Measurements from ENCODE around the gene AUH. TPM values are rescaled to one million over a fixed set of nuclear protein-coding genes. Genes with fewer than 3 reads are reported as not detected.

Gene AUH
- total RNA-seq, 1 donor: 13.4 TPM

DNA sequence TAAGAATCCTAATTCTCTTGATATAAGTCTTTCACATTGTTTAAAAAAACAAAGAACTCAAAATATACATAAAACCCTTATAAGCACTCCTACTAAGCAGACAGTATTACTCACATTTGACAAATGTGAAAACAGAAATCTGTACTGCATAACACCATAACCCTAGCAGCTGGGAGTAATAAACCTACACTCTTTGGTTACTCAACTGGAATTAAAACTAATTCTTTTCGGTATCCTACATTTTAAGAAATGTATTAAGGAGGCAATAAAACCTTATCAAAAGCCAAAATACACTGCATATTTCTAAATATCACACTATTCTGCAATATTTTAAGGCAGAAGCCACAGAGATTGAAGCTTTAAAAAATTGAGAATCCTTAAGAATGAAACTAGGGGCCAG lies 6.8 kb downstream of the AUH start:
- peak; percentile 88 for DNase-seq (ENCODE audit: low read depth)
- H3K4me3 ChIP-seq (ENCODE audit: low read depth, low read length): no peak overlapping the region
- TF ChIP-seq CTCF (IDR thresholded peaks at IDR 0.05; ENCODE audit: insufficient read depth, low read depth, low read length): no peak

GRCh38 chr9:91349115-91349555 lies 12.6 kb downstream of the AUH start:
- H3K4me3 ChIP-seq (ENCODE audit: low read depth, low read length): no peak overlapping the region
- TF ChIP-seq CTCF (IDR thresholded peaks at IDR 0.05; ENCODE audit: insufficient read depth, low read depth, low read length): no peak
- no peak for DNase-seq (ENCODE audit: low read depth)

DNA sequence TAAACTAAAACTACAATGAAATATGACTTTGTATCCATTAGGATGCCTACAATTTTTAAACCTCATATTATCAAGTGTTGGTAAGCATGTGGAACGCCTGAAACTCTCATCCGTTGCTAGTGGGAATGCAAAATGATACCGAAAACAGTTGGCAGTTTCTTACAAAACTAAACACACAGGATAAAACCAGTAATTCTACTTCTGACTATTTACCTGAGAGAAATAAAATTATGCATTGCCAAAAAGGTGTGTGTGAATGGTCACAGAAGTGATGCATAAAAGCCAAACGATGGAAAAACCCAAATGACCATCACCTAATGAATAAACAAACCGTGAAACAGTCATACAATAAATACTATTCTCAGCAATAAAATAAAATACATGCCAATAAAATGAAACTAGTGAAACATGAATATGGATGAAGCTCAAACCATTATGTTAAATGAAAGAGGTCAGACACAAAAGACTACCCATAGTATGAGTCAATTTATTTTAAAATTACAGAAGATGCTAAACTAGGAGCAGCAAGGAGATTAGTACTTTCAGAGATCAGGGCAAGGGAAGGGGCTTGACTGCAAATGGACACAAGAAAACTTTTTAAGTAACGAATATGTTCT lies 13.4 kb downstream of the AUH start:
- no peak for DNase-seq (ENCODE audit: low read depth)
- no peak for TF ChIP-seq CTCF (IDR thresholded peaks at IDR 0.05; ENCODE audit: insufficient read depth, low read depth, low read length)
- H3K4me3 ChIP-seq (ENCODE audit: low read depth, low read length): no peak overlapping the region

GRCh38 chr9:91347377-91347776 lies 14.3 kb downstream of the AUH start:
- H3K4me3 ChIP-seq (ENCODE audit: low read depth, low read length): no peak overlapping the region
- peak; percentile 31 for DNase-seq (ENCODE audit: low read depth)
- TF ChIP-seq CTCF (IDR thresholded peaks at IDR 0.05; ENCODE audit: insufficient read depth, low read depth, low read length): no peak

GRCh38 chr9:91346644-91347043 lies 15.1 kb downstream of the AUH start:
- DNase-seq (ENCODE audit: low read depth): peak; percentile 9
- no peak overlapping the region for H3K4me3 ChIP-seq (ENCODE audit: low read depth, low read length)
- TF ChIP-seq CTCF (IDR thresholded peaks at IDR 0.05; ENCODE audit: insufficient read depth, low read depth, low read length): no peak

- TF ChIP-seq CTCF (IDR thresholded peaks at IDR 0.05; ENCODE audit: insufficient read depth, low read depth, low read length): no peak
- no peak overlapping the region for H3K4me3 ChIP-seq (ENCODE audit: low read depth, low read length)
- DNase-seq (ENCODE audit: low read depth): no peak
These were observed 15.7 kb downstream of the AUH start for GRCh38 chr9:91345978-91346377.

DNA sequence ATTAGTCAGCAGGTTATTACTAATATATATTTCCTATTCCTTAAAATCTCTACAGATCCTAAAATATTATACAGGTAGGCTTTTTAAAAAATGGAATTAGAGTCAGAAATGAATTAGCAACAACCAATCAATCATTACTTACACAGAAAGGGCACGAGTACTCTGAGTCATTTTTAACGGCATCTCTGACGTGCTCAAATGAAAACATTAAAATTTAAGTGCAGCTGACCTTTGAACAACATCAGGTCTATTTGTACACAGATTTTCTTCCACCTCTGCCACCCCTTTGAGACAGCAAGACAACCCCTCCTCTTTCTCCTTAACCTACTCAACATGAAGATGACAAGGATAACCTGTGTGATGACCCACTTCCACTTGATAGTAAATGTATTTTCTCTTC lies 19.1 kb downstream of the AUH start:
- no peak for TF ChIP-seq CTCF (IDR thresholded peaks at IDR 0.05; ENCODE audit: insufficient read depth, low read depth, low read length)

More for the DNA sequence above, 19.1 kb downstream of the AUH start:
- H3K4me3 ChIP-seq (ENCODE audit: low read depth, low read length): no peak overlapping the region
- DNase-seq (ENCODE audit: low read depth): peak; percentile 13
